ENCODE measurements around the gene GIMAP5.

DNA sequence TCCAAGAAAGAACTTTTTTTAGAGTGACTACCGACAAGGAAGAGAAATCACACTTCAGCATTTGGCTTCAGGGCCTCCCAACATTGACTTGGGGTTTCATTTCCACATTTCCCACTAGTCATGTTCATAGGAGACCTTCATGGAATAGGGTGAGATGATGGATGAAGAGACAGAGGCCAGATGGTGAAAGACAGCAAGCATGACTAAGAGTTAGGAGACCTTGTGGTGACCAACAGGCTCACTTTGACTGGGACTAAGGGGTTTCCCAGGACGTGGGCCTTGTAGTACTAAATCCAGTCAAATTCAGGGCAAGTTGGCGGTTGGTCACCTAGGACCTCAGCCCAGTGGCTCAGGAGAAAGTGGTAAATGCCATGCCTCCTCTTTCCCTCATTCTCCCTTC lies 3.0 kb upstream of the GIMAP5 start:
- TF ChIP-seq YY1 (IDR thresholded peaks at IDR 0.05; ENCODE audit: insufficient read depth, insufficient read length) (no peak), SUZ12 (IDR thresholded peaks at IDR 0.05; ENCODE audit: extremely low read depth, insufficient read depth, insufficient read length) (no peak)

Data from NT2/D1 (cell line).